Hepatocyte (in vitro differentiated cells): ENCODE measurements around the gene TTC6. TPM values are rescaled to one million over a fixed set of nuclear protein-coding genes. Genes with fewer than 3 reads are reported as not detected.

Experiments
- DNase-seq: peaks from one replicate; pipeline ENCODE4 v3.0.0-alpha.2; 2016; ENCODE audit warnings: low spot score
- H2AFZ ChIP-seq: fragments of 200-600 bp; sonication (generic); 2 replicates; pipeline ENCODE4 v1.6.0; 2016; ENCODE audit warnings: antibody characterized with exemption, mild to moderate bottlenecking
- H3K27ac ChIP-seq: fragments of 200-600 bp; sonication (generic); 2 replicates; pipeline ENCODE4 v1.5.1; 2016; ENCODE audit warnings: mild to moderate bottlenecking
- H3K27me3 ChIP-seq: fragments of 200-600 bp; sonication (generic); 2 replicates; pipeline ENCODE4 v1.6.1; 2016
- H3K36me3 ChIP-seq: fragments of 200-600 bp; sonication (generic); replicated peaks from 2 replicates; pipeline ENCODE4 v1.5.1; 2016; ENCODE audit warnings: low read depth; ENCODE audit not compliant: insufficient read depth
- H3K4me1 ChIP-seq: fragments of 200-600 bp; sonication (generic); 2 replicates; pipeline ENCODE4 v1.5.1; 2016; ENCODE audit warnings: mild to moderate bottlenecking, moderate library complexity; ENCODE audit not compliant: insufficient read depth
- H3K4me2 ChIP-seq: fragments of 200-600 bp; sonication (generic); 2 replicates; pipeline ENCODE4 v1.6.0; 2016
- H3K4me3 ChIP-seq: fragments of 200-600 bp; sonication (generic); 2 replicates; pipeline ENCODE4 v1.5.1; 2016; ENCODE audit warnings: mild to moderate bottlenecking
- H3K79me2 ChIP-seq: fragments of 200-600 bp; sonication (generic); 2 replicates; pipeline ENCODE4 v1.6.0; 2017; ENCODE audit warnings: mild to moderate bottlenecking
- H3K9me2 ChIP-seq: fragments of 200-600 bp; sonication (generic); replicated peaks from 2 replicates; pipeline ENCODE4 v1.6.0; 2017; ENCODE audit warnings: mild to moderate bottlenecking; ENCODE audit not compliant: insufficient read depth
- H3K9me3 ChIP-seq: fragments of 200-600 bp; sonication (generic); 2 replicates; pipeline ENCODE4 v1.5.1; 2016; ENCODE audit warnings: low read depth, mild to moderate bottlenecking
- H4K20me1 ChIP-seq: fragments of 200-600 bp; sonication (generic); 2 replicates; pipeline ENCODE4 v1.6.0; 2016; ENCODE audit warnings: mild to moderate bottlenecking; ENCODE audit not compliant: insufficient read depth, poor library complexity, severe bottlenecking
- CTCF ChIP-seq: fragments of 200-600 bp; sonication (generic); IDR thresholded peaks from 2 replicates; pipeline ENCODE4 v1.5.1; 2016; ENCODE audit warnings: antibody characterized with exemption, mild to moderate bottlenecking; ENCODE audit not compliant: poor library complexity
- EZH2 ChIP-seq: fragments of 200-600 bp; sonication (generic); IDR thresholded peaks from 2 replicates; pipeline ENCODE4 v1.6.1; 2016; ENCODE audit warnings: antibody characterized with exemption, mild to moderate bottlenecking, borderline replicate concordance
- EZH2phosphoT487 ChIP-seq: fragments of 200-600 bp; sonication (generic); IDR thresholded peaks from one replicate; pipeline ENCODE4 v1.6.1; 2018; ENCODE audit warnings: antibody characterized with exemption, mild to moderate bottlenecking, low read depth, moderate library complexity; ENCODE audit not compliant: unreplicated experiment, severe bottlenecking
- WGBS: methylation state at CpG from one replicate; pipeline ENCODE4 v1.1.6; 2016; ENCODE audit warnings: low lambda C conversion rate; ENCODE audit errors: missing lambda C conversion rate; 5-methylcytosine and 5-hydroxymethylcytosine counted together
- polyA plus RNA-seq: library from polyadenylated mRNA; unstranded; fragments of >200 nt; fragmentation: Nextera tagmentation; extraction: Ambion mirVana; gene quantifications from 2 replicates; pipeline ENCODE4 v1.2.1, GENCODE V29; 2016
- total RNA-seq: library from RNA; depleted of rRNA; stranded (reverse); fragments of >200 nt; gene quantifications from 2 replicates; pipeline ENCODE4 v1.2.3, GENCODE V29; 2014

Gene TTC6
- total and polyA plus RNA-seq, 2 experiments from 2014 or later: 6.4 to 20.8 TPM

GRCh38 chr14:37569729-37570128 lies 25.7 kb upstream of the TTC6 start:
- Histone ChIP-seq H2AFZ (no peak overlapping the region), H3K27me3 (no peaks in the 10 kb centered on the region), H3K9me2 (no peaks in the 10 kb centered on the region), H3K27ac (no peak overlapping the region), H3K4me3 (no peak overlapping the region), H3K4me1 (no peaks in the 10 kb centered on the region), H4K20me1 (no peaks in the 10 kb centered on the region), H3K79me2 (peaks cover 16% of the 10 kb centered on the region), H3K9me3 (no peaks in the 10 kb centered on the region), H3K4me2 (no peak overlapping the region), H3K36me3 (no peaks in the 10 kb centered on the region)
- DNase-seq: no peak
- TF ChIP-seq EZH2phosphoT487 (no peak), EZH2 (no peak), CTCF (no peak)
- 88% methylated on average over 7 of the region's 7 CpGs for WGBS

- no peak overlapping the region for H3K27ac ChIP-seq
- no peak for DNase-seq
- TF ChIP-seq EZH2 (no peak), CTCF (no peak), EZH2phosphoT487 (no peak)
- no peaks in the 10 kb centered on the region for H3K4me1 ChIP-seq
- H4K20me1 ChIP-seq: no peaks in the 10 kb centered on the region
- H3K4me3 ChIP-seq: no peak overlapping the region
- H3K9me3 ChIP-seq: no peaks in the 10 kb centered on the region
- no peaks in the 10 kb centered on the region for H3K9me2 ChIP-seq
- H3K27me3 ChIP-seq: no peaks in the 10 kb centered on the region
- no peaks in the 10 kb centered on the region for H3K36me3 ChIP-seq
- peaks cover 10% of the 10 kb centered on the region for H3K79me2 ChIP-seq
- no peak overlapping the region for H3K4me2 ChIP-seq
- no peak overlapping the region for H2AFZ ChIP-seq
- WGBS: 91% methylated on average over 4 of the region's 4 CpGs
Observed at GRCh38 chr14:37571391-37571790, 24.0 kb upstream of the TTC6 start.

GRCh38 chr14:37573356-37573755 lies 22.1 kb upstream of the TTC6 start:
- H3K36me3 ChIP-seq: no peaks in the 10 kb centered on the region

More at GRCh38 chr14:37573356-37573755, 22.1 kb upstream of the TTC6 start:
- no peaks in the 10 kb centered on the region for H3K9me3 ChIP-seq
- no peak overlapping the region for H3K4me3 ChIP-seq
- no peaks in the 10 kb centered on the region for H3K4me1 ChIP-seq
- no peaks in the 10 kb centered on the region for H3K9me2 ChIP-seq
- H3K27me3 ChIP-seq: no peaks in the 10 kb centered on the region
- no peak for DNase-seq
- 51% methylated on average over 2 of the region's 2 CpGs for WGBS
- no peaks in the 10 kb centered on the region for H4K20me1 ChIP-seq
- no peak overlapping the region for H3K4me2 ChIP-seq
- H3K27ac ChIP-seq: no peak overlapping the region
- TF ChIP-seq CTCF: no peak
- no peak for TF ChIP-seq EZH2phosphoT487
- no peak for TF ChIP-seq EZH2
- peaks cover 8% of the 10 kb centered on the region for H3K79me2 ChIP-seq
- no peak overlapping the region for H2AFZ ChIP-seq
